ENCODE data around the gene KCNQ2.
"Not testable (repeated sequence)": the region's sequence is repeated elsewhere in the genome, so short reads cannot be mapped to it uniquely, and the experiment has no call there.

KCNQ2 gene

GRCh38 chr20:63486300-63486855 lies 13.9 kb upstream of the KCNQ2 start:
- in situ Hi-C loops (cut with MboI; ENCODE audit: low sequenced_read_pairs, unreplicated experiment), result no loop called here
- TF ChIP-seq CTCF (IDR thresholded peaks at IDR 0.05; ENCODE audit: borderline replicate concordance, control extremely low read depth, extremely low read depth, insufficient read depth, missing control alignments), result no peak
- DNase-seq (ENCODE audit: low spot score), result no peak

GRCh38 chr20:63484651-63485403 lies 12.4 kb upstream of the KCNQ2 start:
- TF ChIP-seq CTCF (IDR thresholded peaks at IDR 0.05; ENCODE audit: borderline replicate concordance, control extremely low read depth, extremely low read depth, insufficient read depth, missing control alignments), result no peak
- in situ Hi-C loops (cut with MboI; ENCODE audit: low sequenced_read_pairs, unreplicated experiment), result no loop called here
- no peak for DNase-seq (ENCODE audit: low spot score)

- in situ Hi-C loops (cut with MboI; ENCODE audit: low sequenced_read_pairs, unreplicated experiment), result no loop called here
- no peak for TF ChIP-seq CTCF (IDR thresholded peaks at IDR 0.05; ENCODE audit: borderline replicate concordance, control extremely low read depth, extremely low read depth, insufficient read depth, missing control alignments)
- no peak for DNase-seq (ENCODE audit: low spot score)
These were observed 11.8 kb upstream of the KCNQ2 start for GRCh38 chr20:63484236-63484635.

GRCh38 chr20:63483834-63484233 lies 11.4 kb upstream of the KCNQ2 start:
- in situ Hi-C loops (cut with MboI; ENCODE audit: low sequenced_read_pairs, unreplicated experiment), result no loop called here
- no peak for TF ChIP-seq CTCF (IDR thresholded peaks at IDR 0.05; ENCODE audit: borderline replicate concordance, control extremely low read depth, extremely low read depth, insufficient read depth, missing control alignments)
- DNase-seq (ENCODE audit: low spot score), result no peak

- no peak for DNase-seq (ENCODE audit: low spot score)
- in situ Hi-C loops (cut with MboI; ENCODE audit: low sequenced_read_pairs, unreplicated experiment), result no loop called here
- TF ChIP-seq CTCF (IDR thresholded peaks at IDR 0.05; ENCODE audit: borderline replicate concordance, control extremely low read depth, extremely low read depth, insufficient read depth, missing control alignments), result no peak
These were observed 9.6 kb upstream of the KCNQ2 start for GRCh38 chr20:63482021-63482587.

- no peak for TF ChIP-seq CTCF (IDR thresholded peaks at IDR 0.05; ENCODE audit: borderline replicate concordance, control extremely low read depth, extremely low read depth, insufficient read depth, missing control alignments)
- no peak for DNase-seq (ENCODE audit: low spot score)
- in situ Hi-C loops (cut with MboI; ENCODE audit: low sequenced_read_pairs, unreplicated experiment), result no loop called here
These were observed 9.0 kb upstream of the KCNQ2 start for GRCh38 chr20:63481503-63481902.

- in situ Hi-C loops (cut with MboI; ENCODE audit: low sequenced_read_pairs, unreplicated experiment); DNase-seq (ENCODE audit: low spot score): not testable (repeated sequence)
These were observed 7.4 kb upstream of the KCNQ2 start for GRCh38 chr20:63479695-63480419.

Measured in GM13976 (cell line).